H1 (cell line): ENCODE measurements around the gene KANTR. TPM values are rescaled to one million over a fixed set of nuclear protein-coding genes. Genes with fewer than 3 reads are reported as not detected.

Experiments used
- CTCF ChIA-PET: fragments of 300-600 bp; sonication (Branson Sonifier 250); formaldehyde crosslinking; loops from one replicate; lab custom pipeline; 2021; ENCODE audit not compliant: partially characterized antibody; lab: Charles Lee
- POLR2A ChIA-PET: fragments of 300-600 bp; sonication (Branson Sonifier 250); formaldehyde crosslinking; loops from one replicate; lab custom pipeline; 2021; ENCODE audit warnings: inconsistent platforms; ENCODE audit not compliant: partially characterized antibody; lab: Charles Lee
- DNase-seq, 2 experiments: peaks; one replicate each; pipeline versions ENCODE4 v3.0.0 to v3.0.0-alpha.2; 2010 to 2022; ENCODE audit warnings: low spot score in 2 of 2, low read depth in 1 of 2, mixed read lengths in 1 of 2
- FAIRE-seq: peaks from 2 replicates; lab custom pipeline; 2011; peaks lifted over from hg19 to GRCh38; lab: Jason Lieb, UNC
- H2AFZ ChIP-seq: 2 replicates; pipeline ENCODE4 v1.8.1; 2012; ENCODE audit warnings: low read length, inconsistent platforms
- H2AK5ac ChIP-seq: 2 replicates; pipeline ENCODE4 v1.6.1; 2013; ENCODE audit warnings: low read depth, low read length
- H2BK120ac ChIP-seq: replicated peaks from 2 replicates; pipeline ENCODE3; 2013; ENCODE audit warnings: low read depth, low read length, inconsistent platforms
- H2BK12ac ChIP-seq: 2 replicates; pipeline ENCODE4 v1.6.1; 2013; ENCODE audit warnings: low read depth, low read length
- H2BK15ac ChIP-seq: 2 replicates; pipeline ENCODE4 v1.6.1; 2013; ENCODE audit warnings: low read length
- H2BK20ac ChIP-seq: 2 replicates; pipeline ENCODE4 v1.6.1; 2013; ENCODE audit warnings: low read length
- H2BK5ac ChIP-seq: 2 replicates; pipeline ENCODE4 v1.6.1; 2013; ENCODE audit warnings: low read depth, low read length
- H3K14ac ChIP-seq: 2 replicates; pipeline ENCODE4 v1.6.1; 2013; ENCODE audit warnings: inconsistent platforms; ENCODE audit not compliant: insufficient read length
- H3K18ac ChIP-seq: 2 replicates; pipeline ENCODE4 v1.6.1; 2013; ENCODE audit warnings: low read length; ENCODE audit errors: extremely low read depth
- H3K23ac ChIP-seq: 2 replicates; pipeline ENCODE4 v1.6.1; 2013; ENCODE audit warnings: inconsistent platforms; ENCODE audit not compliant: insufficient read length
- H3K23me2 ChIP-seq: 2 replicates; pipeline ENCODE4 v1.6.1; 2013; ENCODE audit warnings: low read depth, low read length
- H3K27ac ChIP-seq: 2 replicates; pipeline ENCODE4 v1.6.1; 2011; ENCODE audit warnings: low read depth, low read length, inconsistent platforms
- H3K27me3 ChIP-seq, 4 experiments: replicated peaks in 1 of 4; 1 replicate in 1 of 4; 2 replicates in 3 of 4; pipeline versions ENCODE4 v1.6.1 to v1.8.1; 2011 to 2013; ENCODE audit warnings: low read length in 3 of 4, mild to moderate bottlenecking in 3 of 4, inconsistent platforms in 2 of 4, mixed read lengths in 2 of 4, moderate library complexity in 1 of 4; ENCODE audit not compliant: control insufficient read depth in 3 of 4, insufficient read depth in 3 of 4; ENCODE audit errors: extremely low read depth in 1 of 4
- H3K36me3 ChIP-seq, 4 experiments: 2 replicates each; pipeline versions ENCODE4 v1.6.1 to v1.8.1; 2011 to 2013; ENCODE audit warnings: mild to moderate bottlenecking in 4 of 4, low read length in 3 of 4, moderate library complexity in 2 of 4, control low read depth in 1 of 4, inconsistent platforms in 1 of 4; ENCODE audit not compliant: insufficient read depth in 4 of 4, control insufficient read depth in 2 of 4
- H3K4ac ChIP-seq: replicated peaks from 2 replicates; pipeline ENCODE3; 2013; ENCODE audit warnings: low read length, low read depth, mixed read lengths, inconsistent platforms; ENCODE audit not compliant: insufficient read length
- H3K4me1 ChIP-seq, 4 experiments: replicated peaks in 1 of 4; 1 replicate in 1 of 4; 2 replicates in 3 of 4; pipeline versions ENCODE4 v1.6.1 to v1.8.1; 2011 to 2013; ENCODE audit warnings: low read length in 3 of 4, inconsistent platforms in 2 of 4, mixed read lengths in 1 of 4; ENCODE audit not compliant: insufficient read depth in 4 of 4, control insufficient read depth in 3 of 4
- H3K4me2 ChIP-seq, 2 experiments: 2 replicates each; pipeline versions ENCODE4 v1.6.1 to v1.8.1; 2011 to 2013; ENCODE audit warnings: low read depth in 2 of 2, low read length in 2 of 2, control low read depth in 1 of 2, inconsistent platforms in 1 of 2, mild to moderate bottlenecking in 1 of 2; ENCODE audit not compliant: insufficient read depth in 1 of 2
- H3K4me3 ChIP-seq, 4 experiments: fragments of 200-600, 300-600 bp in 1 of 4; sonication (generic), shearing (Covaris generic), sonication (Bioruptor Twin) in 1 of 4; 2 replicates each; pipeline versions ENCODE4 v1.5.1 to v1.8.1; 2011 to 2016; ENCODE audit warnings: low read length in 4 of 4, low read depth in 3 of 4, control low read depth in 2 of 4, inconsistent platforms in 2 of 4, mild to moderate bottlenecking in 2 of 4, mixed read lengths in 1 of 4, moderate library complexity in 1 of 4; ENCODE audit not compliant: insufficient read depth in 2 of 4; ENCODE audit errors: extremely low read depth in 1 of 4
- H3K56ac ChIP-seq: replicated peaks from 2 replicates; pipeline ENCODE3; 2013; ENCODE audit warnings: low read depth, mild to moderate bottlenecking, mixed read lengths, low read length, inconsistent platforms; ENCODE audit not compliant: insufficient read length
- H3K79me1 ChIP-seq: 2 replicates; pipeline ENCODE4 v1.6.1; 2013; ENCODE audit warnings: low read depth, low read length, control low read depth
- H3K79me2 ChIP-seq, 2 experiments: 2 replicates each; pipeline versions ENCODE4 v1.6.1 to v1.8.1; 2012 to 2013; ENCODE audit warnings: low read length in 2 of 2, mild to moderate bottlenecking in 2 of 2, inconsistent platforms in 1 of 2; ENCODE audit not compliant: insufficient read depth in 2 of 2, control insufficient read depth in 1 of 2
- H3K9ac ChIP-seq, 4 experiments: replicated peaks in 1 of 4; 1 replicate in 1 of 4; 2 replicates in 3 of 4; pipeline versions ENCODE4 v1.6.1 to v1.8.1; 2011 to 2013; ENCODE audit warnings: low read depth in 3 of 4, low read length in 3 of 4, control low read depth in 2 of 4, mild to moderate bottlenecking in 2 of 4, moderate library complexity in 2 of 4, inconsistent platforms in 1 of 4; ENCODE audit errors: extremely low read depth in 1 of 4
- H3K9me3 ChIP-seq, 2 experiments: 2 replicates each; pipeline versions ENCODE4 v1.6.1 to v1.8.1; 2012 to 2013; ENCODE audit warnings: mild to moderate bottlenecking in 2 of 2, moderate library complexity in 2 of 2, control low read depth in 1 of 2, inconsistent platforms in 1 of 2, low read depth in 1 of 2, low read length in 1 of 2, mixed read lengths in 1 of 2; ENCODE audit not compliant: insufficient read depth in 2 of 2
- H4K20me1 ChIP-seq, 2 experiments: replicated peaks in 1 of 2; 2 replicates each; pipeline versions ENCODE3 to v1.8.1; 2011 to 2013; ENCODE audit warnings: inconsistent platforms in 2 of 2, low read length in 2 of 2, mild to moderate bottlenecking in 1 of 2; ENCODE audit not compliant: insufficient read depth in 2 of 2, control insufficient read depth in 1 of 2
- H4K5ac ChIP-seq: 2 replicates; pipeline ENCODE4 v1.6.1; 2013; ENCODE audit warnings: low read length, low read depth, mixed read lengths, inconsistent platforms; ENCODE audit not compliant: insufficient read length
- H4K8ac ChIP-seq: 2 replicates; pipeline ENCODE4 v1.8.0; 2013; ENCODE audit warnings: mild to moderate bottlenecking, moderate library complexity, low read length, inconsistent platforms; ENCODE audit not compliant: insufficient read depth; ENCODE audit errors: extremely low read depth
- H4K91ac ChIP-seq: replicated peaks from 2 replicates; pipeline ENCODE3; 2013; ENCODE audit warnings: low read length, mixed read lengths, inconsistent platforms; ENCODE audit not compliant: insufficient read length
- ASH2L ChIP-seq: fragments of 200-600, 300-600 bp; sonication (generic); IDR thresholded peaks from one replicate; pipeline ENCODE4 v1.7.1; 2017; ENCODE audit warnings: low read length
- WGBS, 2 experiments: shearing (Covaris generic) in 1 of 2; methylation state at CpG; one replicate each; pipeline versions ENCODE4 v1.1.6 to v1.1.7; 2013 to 2015; ENCODE audit warnings: low lambda C conversion rate in 2 of 2, mixed read lengths in 2 of 2, inconsistent platforms in 1 of 2, low coverage in 1 of 2, missing lambda C conversion rate in 1 of 2; ENCODE audit not compliant: insufficient replicate concordance in 2 of 2, insufficient coverage in 1 of 2, insufficient read length in 1 of 2; ENCODE audit errors: extremely low coverage in 1 of 2, missing lambda C conversion rate in 1 of 2; 5-methylcytosine and 5-hydroxymethylcytosine counted together
- polyA plus RNA-seq, 7 experiments: library from polyadenylated mRNA; depleted of rRNA in 3 of 7; stranded (reverse) in 5 of 7; unstranded in 2 of 7; fragments of >200 nt in 5 of 7; fragments of 200-250 nt in 2 of 7; gene quantifications; 1 replicate in 5 of 7; 2 replicates in 1 of 7; 4 replicates in 1 of 7; pipeline versions ENCODE4 v1.2.1 to v1.2.3, GENCODE V29; 2011 to 2013; ENCODE audit warnings: missing spikeins in 2 of 7, mixed read lengths in 2 of 7
- total RNA-seq: library from RNA; stranded (reverse); fragmentation: NEBNext Ultra II Directional; extraction: Animal tissue kit (Norgen Biotek cat#: 25700); gene quantifications from 2 replicates; pipeline ENCODE4 v1.2.1, GENCODE V29; 2021

Gene KANTR
- total and polyA plus RNA-seq, 2 of the 8 experiments (the other 6 are each of a cell fraction or from before 2014, with no cell fraction given) = 7.7 to 9.5 TPM

- POLR2A ChIA-PET = no interaction called here
- Histone ChIP-seq H3K9ac (no peak overlapping the region), H2BK120ac (no peak overlapping the region), H2AK5ac (no peak overlapping the region), H3K4me3 (no peak overlapping the region), H3K27me3 (no peaks in the 10 kb centered on the region), H2AFZ (no peak overlapping the region), H3K79me2 (peaks cover 0 to 11% of the 10 kb centered on the region in 2 experiments; a peak in 2 of 4 replicates), H4K8ac (no peak overlapping the region), H3K23me2 (peaks cover 4% of the 10 kb centered on the region; the same call in 1 of the 2 replicates), H3K79me1 (no peaks in the 10 kb centered on the region; the same call in 1 of the 2 replicates), H2BK15ac (no peak overlapping the region), H3K4ac (no peak overlapping the region), H2BK12ac (no peak overlapping the region), H3K27ac (no peak overlapping the region), H3K4me2 (no peak overlapping the region; a peak in 1 of 4 replicates), H3K36me3 (peaks cover 6 to 32% (median 17%) of the 10 kb centered on the region in 4 experiments; a peak in 7 of 8 replicates), H3K56ac (no peak overlapping the region), H4K5ac (no peak overlapping the region), H3K4me1 (peaks cover 0 to 2% (median under 1%) of the 10 kb centered on the region in 4 experiments; a peak in 3 of 7 replicates), H4K20me1 (peaks cover 0 to 9% of the 10 kb centered on the region in 2 experiments), H4K91ac (no peak overlapping the region), H2BK5ac (no peak overlapping the region), H3K14ac (no peak overlapping the region), H2BK20ac (no peak overlapping the region), H3K18ac (no peak overlapping the region), H3K9me3 (no peaks in the 10 kb centered on the region), H3K23ac (no peak overlapping the region)
- FAIRE-seq = no peak
- WGBS, 2 experiments = 93% methylated on average over 9 of the region's 9 CpGs; no CpG with 5 or more reads in 1 of the 2 experiments
- no peak for DNase-seq
- CTCF ChIA-PET = no interaction called here
- no peak for TF ChIP-seq ASH2L
These were observed 9.1 kb upstream of the KANTR start for GRCh38 chrX:53084863-53085262.
